ENCODE data around the gene DBNDD2.

The DBNDD2 gene, protein sequence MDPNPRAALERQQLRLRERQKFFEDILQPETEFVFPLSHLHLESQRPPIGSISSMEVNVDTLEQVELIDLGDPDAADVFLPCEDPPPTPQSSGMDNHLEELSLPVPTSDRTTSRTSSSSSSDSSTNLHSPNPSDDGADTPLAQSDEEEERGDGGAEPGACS

DNA sequence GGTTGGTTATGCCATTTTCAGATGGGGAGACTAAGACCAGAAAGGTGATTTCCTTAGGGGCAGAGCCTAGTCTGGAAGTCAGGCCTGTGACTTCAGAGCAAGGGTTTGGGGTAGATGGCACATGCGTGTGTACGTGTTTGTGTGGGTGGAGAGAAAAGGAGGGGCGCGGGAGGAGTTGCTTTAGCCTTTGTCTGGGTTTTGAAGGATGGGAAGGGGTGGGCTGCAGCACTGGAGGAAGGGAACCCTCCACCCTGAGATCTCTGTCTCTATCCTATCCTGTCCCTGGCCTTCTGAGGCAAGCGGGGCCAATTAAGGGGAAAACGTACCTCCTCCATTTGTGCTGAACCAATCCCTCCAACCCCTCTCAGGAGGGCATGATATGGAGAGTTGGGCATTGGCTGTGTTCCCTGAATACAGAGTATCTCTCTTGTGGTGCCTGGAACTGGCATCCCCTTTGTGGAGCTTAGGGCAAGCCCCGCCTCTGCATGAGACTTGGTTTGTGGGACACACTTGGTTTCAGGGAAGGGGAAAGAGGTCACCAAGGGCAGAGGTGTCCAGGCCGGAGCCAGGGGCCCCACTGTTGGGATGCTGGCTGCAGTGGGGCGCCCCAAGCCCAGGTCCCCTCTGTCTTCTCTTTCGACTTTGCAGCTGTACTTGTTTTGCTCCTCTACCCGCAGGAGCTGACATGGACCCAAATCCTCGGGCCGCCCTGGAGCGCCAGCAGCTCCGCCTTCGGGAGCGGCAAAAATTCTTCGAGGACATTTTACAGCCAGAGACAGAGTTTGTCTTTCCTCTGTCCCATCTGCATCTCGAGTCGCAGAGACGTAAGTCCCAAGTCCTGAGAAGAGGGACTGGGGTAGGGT lies at the start of gene DBNDD2:
DBNDD2 (plus strand) TSS at position 507 of the 863 bp plus-strand sequence; CDS start at position 686, 179 bp downstream.
- no peak for DNase-seq

DNA sequence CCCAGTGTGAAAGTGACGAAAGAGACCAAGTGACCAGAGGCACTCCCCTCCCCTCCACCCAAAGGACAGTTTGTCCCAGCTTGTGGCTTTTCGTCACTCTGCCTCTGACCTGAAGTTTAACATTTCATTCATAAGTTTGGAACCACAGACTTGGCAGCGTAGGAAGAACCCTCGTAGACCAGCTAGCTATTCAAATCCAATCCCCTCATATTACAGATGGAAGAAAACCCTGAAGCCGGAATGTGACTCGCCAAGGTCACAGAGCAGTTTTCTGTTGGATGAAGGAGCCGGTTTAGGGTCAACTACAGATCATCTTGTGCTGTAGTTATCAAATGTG lies 49.1 kb upstream of the DBNDD2 start:
- peak; percentile 23 for DNase-seq

DNA sequence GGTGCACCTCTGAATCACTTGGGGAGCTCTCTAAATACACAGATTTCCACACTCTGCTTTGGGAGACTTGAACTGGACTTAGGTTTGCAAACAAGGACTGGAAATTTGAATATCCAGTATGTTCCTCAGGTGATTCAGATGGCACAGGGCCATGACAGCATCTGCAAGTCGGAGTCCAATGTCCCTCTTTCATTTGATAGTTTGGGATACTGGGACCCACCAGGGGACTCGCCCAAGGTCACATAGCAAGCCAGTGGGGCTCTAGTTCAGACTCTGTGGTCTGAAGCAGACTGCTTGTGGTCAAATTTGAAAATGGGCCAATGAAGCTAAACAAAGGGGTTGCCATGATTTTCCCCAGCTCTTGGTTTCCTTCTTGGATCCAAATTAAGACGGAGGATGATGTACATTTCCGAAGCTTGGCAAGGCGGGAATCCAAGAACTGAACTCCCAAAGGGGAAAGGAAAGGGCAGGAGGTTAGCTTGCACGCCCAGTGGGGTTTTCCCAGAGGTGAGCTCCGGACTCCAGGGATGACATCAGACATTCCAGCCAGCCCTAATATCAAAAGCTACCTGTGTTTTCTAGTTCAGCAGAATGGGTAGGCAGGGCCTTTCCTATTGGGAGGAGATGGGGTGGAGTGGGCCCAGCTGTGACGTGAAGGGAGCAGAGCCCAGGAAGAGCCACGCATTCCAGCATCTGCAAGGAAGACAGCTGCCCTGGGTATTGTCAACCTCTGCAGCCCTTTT lies 48.5 kb upstream of the DBNDD2 start:
- DNase-seq, result no peak

DNA sequence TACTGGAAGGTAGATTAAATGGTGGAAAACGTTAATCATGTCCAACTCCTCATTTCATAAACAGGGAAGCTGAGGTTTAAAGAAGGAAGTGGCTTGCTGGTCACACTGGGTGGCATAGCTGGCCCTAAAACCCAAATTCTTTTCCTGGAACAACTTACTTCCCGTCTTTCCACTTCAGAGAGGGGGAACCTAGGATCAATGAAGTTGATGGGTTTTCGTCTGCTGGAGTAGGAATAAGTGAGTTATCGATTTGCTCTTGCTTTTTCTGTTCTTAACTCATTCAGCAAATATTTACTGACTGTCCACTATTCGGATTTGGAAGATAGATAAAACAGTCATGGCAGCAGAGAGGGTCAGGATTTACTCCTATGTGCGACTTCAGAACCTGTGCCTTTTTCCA lies 46.3 kb upstream of the DBNDD2 start:
- peak; percentile 52 for DNase-seq

DNA sequence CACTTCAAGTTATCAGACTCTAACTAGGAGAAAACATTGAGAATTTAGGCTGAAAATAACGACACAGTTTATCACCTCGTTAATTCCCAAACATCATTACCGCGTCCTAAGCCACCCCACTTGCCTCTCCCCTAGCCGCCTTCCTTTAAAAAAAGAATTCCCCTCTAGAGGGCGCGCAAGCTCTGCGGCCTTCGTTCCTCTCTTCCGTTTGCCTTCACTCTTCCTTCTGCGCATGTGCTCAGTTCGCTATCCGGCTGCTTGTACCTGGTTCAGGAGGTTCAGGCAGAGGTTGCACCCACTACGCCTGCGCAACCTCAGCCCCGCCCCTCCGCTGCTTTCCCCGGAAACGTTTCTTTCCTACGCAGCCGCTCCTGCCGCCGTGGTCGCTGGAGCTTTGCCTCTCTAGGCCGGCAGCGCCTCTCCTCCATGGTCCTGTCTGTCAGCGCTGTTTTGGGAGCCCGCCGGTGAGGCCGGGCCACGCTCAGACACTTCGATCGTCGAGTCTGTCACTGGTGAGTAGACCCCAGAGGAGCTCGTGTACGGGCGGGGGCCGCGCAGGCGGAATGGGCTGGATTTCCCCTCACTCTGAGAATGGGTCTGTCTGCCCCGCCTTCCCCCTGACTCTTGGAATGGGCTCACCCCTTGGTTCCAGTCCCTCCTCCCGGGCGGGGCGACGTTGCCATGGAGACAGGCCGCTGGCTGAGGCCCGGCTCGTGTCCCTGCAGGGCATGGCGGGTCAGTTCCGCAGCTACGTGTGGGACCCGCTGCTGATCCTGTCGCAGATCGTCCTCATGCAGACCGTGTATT lies 45.1 kb upstream of the DBNDD2 start, which contains the start of gene SYS1:
SYS1 (plus strand) TSS at position 353 of the 807 bp plus-strand sequence; CDS start at position 729, 376 bp downstream.
- peak; percentile 98 for DNase-seq

DNA sequence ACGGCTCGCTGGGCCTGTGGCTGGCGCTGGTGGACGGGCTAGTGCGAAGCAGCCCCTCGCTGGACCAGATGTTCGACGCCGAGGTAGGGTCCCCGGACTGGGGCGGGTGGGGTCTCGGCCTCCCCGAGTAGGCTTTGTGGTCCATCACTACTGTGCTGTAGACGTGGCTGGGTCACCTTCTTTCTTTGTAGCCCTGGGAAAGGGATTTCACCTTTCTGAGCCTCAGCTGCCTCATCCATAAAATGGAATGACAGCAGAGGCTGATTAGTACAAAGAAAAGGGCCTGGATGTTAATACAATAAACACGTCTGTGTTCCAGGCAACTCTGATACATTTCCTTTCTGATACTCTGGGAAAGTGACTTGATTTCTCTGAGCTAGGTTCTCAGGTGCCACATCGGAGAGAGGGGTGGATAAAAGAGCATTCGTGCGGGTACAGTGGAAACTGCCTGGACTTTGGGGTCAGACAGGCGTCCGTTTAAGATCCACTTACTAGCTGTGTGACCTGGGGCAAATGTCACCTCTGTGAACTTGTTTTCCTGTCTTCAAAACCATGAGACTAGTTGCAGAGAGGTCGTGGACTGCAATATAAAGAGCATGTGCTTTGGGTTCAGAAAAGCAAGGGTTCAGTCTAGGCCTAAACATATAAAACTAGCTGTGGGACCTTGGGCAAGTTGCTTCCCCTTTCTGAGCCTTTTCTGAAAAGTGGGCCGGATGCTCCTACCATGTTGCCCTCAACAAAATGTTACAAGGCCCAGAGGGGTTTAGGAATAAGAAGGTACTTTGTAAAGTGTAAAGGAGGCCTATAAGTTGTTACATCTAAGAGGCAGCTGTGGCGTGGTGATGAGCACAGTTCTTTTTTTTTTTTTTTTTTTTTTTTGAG lies 44.2 kb upstream of the DBNDD2 start:
- DNase-seq, result no peak

DNA sequence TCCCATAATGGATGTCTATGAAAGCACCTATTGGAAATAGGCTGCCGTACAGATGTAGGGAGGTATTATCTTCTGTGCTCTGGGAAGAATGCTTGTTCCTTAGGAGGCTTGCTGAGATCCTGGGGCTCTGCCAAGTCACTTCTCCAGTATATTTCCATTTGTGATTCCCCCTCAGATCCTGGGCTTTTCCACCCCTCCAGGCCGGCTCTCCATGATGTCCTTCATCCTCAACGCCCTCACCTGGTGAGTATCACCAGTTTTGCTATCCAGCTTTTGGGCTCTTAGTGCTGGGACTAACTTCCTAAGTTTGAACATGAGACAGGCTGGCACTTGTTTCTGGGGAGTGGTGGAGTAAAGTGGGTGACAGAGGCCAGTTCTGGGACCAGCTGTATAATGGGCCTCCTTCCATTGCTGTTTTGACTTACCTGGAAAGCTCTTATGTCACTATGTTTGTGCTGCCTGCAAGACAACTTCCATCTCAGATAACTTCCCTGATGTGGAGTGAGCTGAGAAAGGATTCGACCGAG lies 42.6 kb upstream of the DBNDD2 start:
- DNase-seq, result no peak

DNA sequence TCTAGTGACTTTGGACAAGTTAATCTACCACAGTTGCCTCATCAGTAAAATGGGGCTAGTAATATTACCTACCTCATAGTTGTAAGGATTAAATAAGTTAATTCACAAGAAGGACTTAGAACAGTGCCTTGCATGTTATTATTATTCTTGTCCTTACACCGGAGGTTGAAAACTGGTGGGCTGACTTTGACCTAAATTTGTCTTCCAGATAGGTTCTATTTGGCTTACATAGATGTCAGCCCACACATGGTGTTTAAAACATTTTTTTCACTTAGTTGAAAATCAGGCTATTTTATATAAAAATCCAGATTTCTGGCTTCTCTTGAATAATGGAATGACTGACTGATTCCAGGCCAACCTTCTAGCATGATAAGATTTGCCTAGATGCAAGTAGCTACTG lies 41.9 kb upstream of the DBNDD2 start:
- no peak for DNase-seq

DNA sequence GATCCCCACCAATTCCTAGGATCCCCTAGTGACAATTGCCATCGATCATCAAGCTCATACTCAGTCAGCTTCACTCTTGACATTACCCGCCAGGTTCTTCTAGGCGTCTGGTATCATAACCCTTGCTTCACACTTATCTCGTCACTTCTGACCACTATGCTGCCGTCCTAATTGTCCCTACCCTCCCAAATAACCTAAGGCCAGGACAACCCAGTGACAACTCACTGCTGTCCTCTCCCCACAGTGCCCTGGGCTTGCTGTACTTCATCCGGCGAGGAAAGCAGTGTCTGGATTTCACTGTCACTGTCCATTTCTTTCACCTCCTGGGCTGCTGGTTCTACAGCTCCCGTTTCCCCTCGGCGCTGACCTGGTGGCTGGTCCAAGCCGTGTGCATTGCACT lies 41.5 kb upstream of the DBNDD2 start:
- no peak for DNase-seq

DNA sequence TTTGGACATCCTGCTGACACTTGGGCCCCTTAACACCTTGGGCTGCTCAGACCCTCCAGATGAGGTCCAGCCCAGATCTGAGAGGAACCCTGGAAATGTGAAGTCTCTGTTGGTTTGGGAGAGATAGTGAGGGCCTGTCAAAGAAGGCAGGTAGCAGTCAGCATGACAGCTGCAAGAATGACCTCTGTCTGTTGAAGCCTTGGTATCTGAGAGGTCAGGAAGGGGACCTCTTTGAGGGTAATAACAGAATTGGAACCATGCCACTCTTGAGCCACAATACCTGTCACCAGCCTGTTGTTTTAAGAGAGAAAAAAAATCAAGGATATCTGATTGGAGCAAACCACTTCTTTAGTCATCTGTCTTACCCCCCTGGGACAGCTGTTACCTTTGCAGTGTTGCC lies 41.0 kb upstream of the DBNDD2 start:
- no peak for DNase-seq

DNA sequence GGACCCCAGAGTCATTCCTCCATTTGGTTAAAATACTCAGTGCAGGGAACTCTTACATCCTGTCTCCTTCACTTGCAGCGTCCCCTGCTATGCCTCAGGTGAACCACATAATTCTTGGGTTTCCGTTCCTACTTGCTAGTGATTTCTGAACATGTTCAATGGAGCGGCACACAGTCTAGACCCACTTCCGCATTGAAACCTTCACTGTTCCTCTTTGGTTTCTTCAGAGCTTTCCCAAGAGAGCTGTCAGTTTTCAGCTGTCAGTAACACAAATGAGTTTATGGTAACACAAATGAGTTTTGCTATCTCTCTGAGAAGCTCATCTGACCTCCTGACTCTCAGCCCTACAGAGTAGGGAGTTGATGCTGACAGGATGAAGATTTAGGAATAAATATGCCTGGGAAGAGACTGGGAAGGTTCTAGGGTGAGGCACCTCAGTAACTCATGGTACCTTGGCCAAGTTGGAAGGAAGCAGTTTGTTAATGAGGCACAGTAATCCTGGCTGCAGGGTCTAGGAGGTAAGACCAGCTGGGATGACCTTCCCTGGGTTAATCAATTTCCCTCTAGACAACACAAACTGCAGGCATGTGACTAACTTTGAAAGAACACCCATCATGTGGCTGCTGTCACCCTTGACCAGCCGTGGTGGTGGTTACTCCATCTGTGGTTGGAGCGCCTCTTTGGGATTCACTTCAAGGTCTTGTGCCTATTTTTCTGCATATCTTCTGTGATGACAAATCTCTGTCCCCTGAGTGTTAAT lies 39.7 kb upstream of the DBNDD2 start:
- peak; percentile 95 for DNase-seq

DNA sequence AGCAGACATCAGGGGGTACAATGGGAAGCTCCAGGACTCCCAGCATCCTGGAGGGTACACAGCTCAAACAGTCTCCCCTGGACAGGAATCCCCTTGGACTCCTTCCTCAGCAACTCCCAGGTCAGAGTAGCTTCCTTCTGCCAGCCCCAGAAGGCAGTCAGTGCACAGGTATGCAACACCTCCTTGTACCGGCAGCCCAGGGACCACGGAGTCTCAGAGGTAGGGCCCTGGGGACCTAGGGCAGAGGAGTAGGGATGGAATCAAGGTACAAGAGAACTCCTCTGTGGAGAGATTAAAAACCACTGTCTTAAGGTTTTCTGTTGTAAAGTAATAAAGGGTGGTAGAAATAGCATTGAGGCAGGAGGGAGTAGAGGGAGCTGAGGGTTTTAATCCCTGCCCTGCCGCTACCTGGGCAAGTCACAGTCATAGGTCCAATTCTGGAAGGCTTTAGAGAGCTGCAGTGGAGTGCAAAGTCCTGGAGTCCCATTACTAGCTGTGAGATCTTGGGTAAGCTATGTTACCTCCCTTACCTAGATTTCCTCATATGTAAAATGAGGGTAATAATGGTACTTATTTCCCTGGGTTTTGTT lies 37.4 kb upstream of the DBNDD2 start:
- DNase-seq, result no peak

DNA sequence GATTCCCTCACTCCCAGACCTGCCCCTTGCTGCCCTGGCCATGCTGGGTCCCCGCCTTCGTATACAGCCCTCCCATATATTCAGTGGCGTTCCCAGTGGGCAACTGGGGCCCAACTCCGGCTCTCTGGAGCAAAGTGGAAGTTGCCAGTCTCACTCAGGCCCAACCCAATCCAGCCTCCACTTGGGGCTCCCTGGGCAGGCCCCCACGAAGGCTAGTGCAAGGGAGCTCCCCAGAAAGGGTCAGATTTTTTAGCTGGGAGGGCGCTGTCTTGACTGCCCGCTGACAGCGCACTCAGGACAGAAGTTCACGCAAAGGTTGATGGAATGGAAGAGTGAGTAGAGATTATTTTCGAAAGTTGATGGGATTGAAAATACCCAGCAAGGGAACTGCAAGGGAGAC lies 35.8 kb upstream of the DBNDD2 start:
- no peak for DNase-seq

DNA sequence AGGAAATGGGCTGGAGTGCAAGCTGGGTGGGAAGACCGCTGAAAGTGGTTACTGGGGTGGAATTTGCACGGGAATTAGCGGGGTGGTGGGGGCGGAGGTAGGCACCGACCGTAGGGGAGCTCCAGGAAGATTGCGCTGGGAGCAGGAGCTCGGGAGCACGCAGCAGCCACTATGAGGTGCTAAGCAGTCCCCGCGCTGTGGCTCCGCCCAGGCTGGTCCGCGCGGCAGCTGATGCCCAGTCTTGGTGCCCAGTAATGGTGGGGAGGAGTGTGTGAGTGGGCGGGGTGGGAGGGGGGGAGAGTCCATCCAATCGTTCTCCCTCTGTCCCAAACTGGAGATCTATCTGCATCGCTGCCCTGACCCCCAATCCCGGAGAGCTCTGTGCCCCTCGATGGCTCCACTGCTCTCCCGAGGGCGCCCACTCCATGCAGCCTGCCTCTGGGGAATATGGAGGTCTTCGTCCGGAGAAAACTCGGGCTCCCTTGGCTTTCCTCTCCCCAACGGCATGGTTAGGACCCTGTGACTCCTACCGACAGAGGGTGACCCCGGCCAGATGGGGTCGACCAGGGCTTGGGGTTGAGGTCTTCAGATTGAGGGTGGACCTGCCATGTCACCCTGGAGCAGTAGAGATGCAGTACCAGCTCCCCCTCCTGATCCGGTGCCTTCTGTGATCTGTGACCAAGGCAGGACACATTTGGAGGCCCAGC lies 35.3 kb upstream of the DBNDD2 start:
- no peak for DNase-seq

DNA sequence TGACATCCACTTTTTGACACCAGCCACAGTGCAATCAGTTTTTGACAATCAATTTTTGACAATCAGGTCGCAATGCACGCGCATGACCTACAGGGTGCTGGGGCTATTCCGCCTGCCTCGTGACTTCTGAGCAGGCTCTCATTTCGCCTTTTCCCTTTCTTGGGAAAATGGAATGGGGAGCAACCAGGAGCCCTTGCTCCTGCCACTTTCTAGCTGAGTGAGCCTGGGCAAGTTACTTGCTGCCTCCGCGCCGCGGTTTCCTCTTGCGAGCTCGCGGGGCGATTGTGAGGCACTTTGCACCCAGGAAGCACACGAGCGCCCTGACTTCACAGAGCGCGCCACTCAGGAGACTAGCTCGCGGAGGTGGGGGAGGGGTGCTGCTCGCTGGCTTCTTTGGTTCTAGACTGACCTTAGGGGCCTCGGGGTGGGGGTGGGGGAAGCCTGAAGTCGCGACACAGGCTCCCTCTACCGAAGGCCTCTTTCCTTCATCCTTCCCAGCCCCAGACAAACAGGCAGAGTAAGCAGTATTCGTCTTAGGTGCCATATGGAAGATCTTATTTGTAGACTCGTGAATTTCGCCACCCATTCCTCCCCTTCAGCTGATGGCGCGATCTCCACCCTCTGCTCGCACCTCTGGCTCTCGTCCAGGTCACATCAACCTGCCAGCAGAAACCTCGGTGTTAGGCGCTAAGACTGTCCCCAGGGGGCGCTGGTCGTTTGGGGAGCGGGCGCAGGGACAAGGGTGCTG lies 34.6 kb upstream of the DBNDD2 start:
- DNase-seq, result peak; percentile 58

DNA sequence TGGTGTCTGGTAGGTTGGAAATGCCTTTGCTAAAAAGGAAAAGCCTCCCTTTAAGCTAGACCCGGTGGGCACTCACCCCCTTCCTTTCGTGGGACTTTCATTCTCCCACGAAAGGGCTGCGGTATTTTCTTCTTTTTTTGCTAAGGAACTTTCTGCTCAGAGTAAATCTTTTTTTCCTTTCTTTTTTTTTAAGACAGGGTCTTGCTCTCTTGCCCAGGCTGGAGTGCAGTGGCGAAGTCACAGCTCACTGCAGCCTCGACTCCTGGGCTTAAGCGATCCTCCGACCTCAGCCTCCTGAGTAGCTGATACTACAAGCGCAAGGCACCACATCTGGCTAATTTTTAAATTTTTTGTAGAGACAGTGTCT lies 34.0 kb upstream of the DBNDD2 start:
- DNase-seq, result no peak

DNA sequence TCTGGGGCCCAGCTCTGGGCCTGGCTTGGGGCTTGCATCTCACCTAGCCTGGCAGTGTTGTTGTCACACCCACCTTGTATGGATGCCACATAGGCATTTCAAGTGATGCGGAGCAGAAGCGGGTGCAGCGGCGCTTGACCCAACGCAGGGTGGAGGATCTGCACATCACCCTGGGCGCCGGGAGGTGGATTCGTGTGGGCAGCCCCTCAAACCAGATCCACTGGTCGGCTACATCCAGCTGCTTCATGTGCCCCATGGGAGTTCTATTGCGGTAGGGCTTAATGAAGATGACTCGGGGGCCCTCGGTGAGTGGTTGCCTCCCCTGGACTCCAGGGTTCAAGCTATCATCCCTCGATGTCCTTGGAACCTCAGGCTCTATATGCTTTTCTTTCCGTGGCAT lies 33.1 kb upstream of the DBNDD2 start:
- no peak for DNase-seq

DNA sequence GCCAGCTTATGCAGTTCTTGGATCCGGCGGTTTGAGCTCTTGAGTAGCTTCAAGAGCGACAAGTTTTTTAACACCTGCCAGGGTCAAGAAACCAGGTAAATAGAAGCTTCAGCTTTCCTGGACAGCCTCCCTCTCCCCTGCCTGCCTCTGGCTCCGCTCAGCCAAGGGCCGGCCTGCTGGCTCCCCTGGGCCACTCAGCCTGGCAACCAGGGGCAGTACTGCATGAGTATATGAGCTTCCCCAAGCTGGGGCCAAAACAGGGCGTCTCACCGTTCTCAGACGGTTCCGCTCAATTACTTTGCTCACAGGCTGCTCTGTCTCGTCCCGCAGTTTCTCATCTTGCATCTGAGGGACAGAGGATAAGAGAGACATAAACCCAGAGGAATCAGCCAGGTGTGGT lies 30.8 kb upstream of the DBNDD2 start:
- DNase-seq, result no peak

DNA sequence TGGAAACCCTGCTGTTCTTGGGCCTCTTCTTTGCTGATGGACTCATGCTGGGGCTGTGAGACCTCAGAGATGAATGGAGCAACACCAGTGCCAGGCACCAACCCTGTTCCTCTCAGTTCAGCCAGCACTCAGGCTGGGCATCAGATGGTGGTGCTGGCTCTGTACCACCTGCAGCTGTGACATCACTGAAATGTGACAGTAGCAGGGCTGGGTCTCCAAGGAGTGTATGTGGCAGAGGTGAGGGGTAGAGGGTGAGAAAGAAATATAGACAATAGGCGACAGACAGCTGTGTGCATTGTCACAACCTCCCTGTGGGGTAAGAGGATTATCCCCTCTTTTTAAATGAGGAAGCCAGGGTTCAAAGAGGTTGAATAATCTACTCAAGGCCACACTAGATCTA lies 29.9 kb upstream of the DBNDD2 start, which contains the start of gene TP53TG5:
TP53TG5 (minus strand) TSS at position 135 of the 400 bp plus-strand sequence; CDS start at position 46, 89 bp downstream.
- DNase-seq, result peak; percentile 19
